RPMI7951 (cell line): ENCODE measurements around the gene SGPP1. TPM values are rescaled to one million over a fixed set of nuclear protein-coding genes. Genes with fewer than 3 reads are reported as not detected.
"Not testable (repeated sequence)": the region's sequence is repeated elsewhere in the genome, so short reads cannot be mapped to it uniquely, and the experiment has no call there.

ENCODE experiments used
- DNase-seq: peaks from one replicate; pipeline ENCODE4 v3.0.0-alpha.2; 2012; ENCODE audit warnings: low read depth
- total RNA-seq: library from RNA; depleted of rRNA; stranded (reverse); fragments of >200 nt; shearing (Covaris generic); gene quantifications from 2 replicates; pipeline ENCODE4 v1.2.3, GENCODE V29; 2014; rRNA removed

SGPP1 gene
- total RNA-seq: 22.5 and 29.6 TPM in 2 replicates

DNA sequence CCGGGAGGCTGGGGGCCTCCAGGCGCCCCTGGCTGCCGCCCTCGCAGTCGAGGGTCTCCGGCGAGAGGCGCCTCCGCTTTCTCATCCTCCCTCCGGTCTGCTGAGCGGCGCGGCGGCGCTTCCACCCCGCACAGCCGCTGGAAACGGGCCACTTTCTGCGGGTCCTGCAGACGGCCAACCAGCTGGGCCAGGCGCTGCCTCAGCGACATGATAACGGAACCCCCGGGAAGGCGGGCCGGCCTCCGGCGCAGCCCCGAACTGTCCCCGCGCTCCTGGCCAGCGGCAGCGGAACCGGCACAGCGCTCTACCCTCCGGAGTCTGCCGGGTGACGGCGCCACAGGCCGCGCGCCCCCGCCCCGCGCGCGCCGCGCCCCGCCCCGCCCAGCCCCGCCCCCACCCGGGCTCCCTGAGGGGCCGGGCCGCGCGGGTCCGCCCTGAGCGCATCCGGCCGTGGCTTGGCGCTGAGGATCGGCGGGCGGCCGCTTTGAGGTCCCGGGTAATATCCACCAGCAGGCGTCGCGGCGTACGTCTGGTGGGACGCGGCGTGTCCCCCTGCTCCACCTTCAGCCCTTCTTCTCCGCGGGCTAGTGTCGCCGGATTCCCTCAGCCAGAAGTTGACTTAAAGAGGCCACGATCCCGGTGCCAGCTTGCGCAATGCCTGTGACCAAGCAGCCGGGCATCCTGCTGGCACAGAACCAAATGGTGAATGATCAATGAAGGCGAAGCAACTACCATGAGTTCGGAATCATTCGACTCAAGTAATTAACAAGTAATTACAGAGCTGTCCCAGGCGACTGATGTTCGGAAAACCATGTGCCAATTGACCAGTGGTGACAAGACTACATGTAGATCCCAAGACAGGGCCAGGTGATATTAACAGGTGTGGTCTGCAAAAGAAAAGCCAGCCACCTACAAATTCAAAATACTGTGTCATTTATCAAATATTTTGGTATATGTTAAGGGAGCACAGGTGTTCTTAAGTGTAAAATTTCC, at the start of gene SGPP1:
SGPP1 (minus strand) TSS at position 330 of the 993 bp plus-strand sequence; CDS start at position 209, 121 bp downstream.
- DNase-seq: peak; percentile 75

DNA sequence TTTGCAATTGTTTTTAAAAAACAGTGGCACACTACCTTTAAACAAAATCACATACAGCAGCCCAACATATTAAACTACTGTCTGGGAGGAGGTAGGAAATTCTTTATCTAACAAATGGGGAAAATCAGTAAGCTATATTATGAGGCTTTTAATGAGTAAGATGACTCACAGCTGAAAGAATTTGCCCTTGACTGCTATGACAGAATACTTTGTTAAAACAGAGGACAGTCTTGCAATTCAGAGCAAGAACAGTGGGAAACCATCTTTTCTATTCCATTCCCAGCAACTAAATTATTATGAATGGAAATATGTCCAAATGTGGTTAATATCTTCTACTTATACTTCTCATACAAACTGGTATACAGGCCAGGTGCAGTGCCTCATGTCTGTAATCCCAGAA, 49.2 kb upstream of the SGPP1 start:
- DNase-seq: peak; percentile 51

GRCh38 chr14:63773504-63773903, 45.6 kb upstream of the SGPP1 start:
- no peak for DNase-seq

DNA sequence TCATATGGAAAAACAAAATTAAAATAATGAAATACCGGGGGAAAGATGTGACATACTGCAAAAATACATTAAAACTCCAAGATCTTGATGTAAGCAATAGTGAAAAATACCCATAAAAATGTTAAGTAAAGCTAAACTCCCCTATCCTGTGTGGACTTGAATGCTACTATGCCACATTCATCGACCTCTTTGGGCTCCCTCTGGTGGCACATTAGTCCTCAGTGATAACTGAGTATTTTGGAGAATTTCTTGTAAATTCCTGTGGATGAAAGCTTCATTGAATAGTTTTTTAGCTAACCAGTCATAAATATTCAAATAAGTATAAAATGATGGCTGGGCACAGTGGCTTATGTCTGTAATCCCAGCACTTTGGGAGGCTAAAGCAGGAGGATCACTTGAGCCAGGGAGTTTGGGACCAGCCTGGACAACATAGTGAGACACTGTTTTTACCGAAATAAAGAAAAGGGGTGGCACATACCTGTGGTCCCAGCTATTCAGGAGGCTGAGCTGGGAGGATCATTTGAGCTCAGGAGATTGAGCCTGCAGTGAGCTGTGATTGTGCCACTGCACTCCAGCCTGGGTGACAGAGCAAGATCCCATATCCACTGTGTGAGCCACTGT, 42.4 kb upstream of the SGPP1 start:
- DNase-seq: peak; percentile 49

- no peak for DNase-seq
These were observed 38.7 kb upstream of the SGPP1 start for GRCh38 chr14:63766611-63767010.

- no peak for DNase-seq
These were observed 36.8 kb upstream of the SGPP1 start for GRCh38 chr14:63764620-63765139.

DNA sequence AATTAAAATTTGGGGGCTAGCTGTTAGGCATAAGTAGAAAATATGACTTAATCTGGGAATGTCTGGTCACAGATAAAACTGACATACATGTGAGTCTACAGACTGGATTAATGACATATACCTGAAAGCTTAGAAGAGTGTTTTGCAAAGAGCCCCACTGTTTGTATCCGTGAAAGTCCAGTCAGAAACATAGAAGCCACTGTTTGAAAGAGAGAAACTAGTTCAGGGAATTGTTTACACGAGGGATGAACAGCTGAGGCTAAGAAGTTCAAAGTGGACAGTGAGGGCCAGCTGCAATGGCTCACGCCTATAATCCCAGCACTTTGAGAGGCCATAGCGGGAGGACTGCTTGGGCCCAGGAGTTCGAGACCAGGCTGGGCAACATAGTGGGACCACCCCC, 36.2 kb upstream of the SGPP1 start:
- no peak for DNase-seq

DNA sequence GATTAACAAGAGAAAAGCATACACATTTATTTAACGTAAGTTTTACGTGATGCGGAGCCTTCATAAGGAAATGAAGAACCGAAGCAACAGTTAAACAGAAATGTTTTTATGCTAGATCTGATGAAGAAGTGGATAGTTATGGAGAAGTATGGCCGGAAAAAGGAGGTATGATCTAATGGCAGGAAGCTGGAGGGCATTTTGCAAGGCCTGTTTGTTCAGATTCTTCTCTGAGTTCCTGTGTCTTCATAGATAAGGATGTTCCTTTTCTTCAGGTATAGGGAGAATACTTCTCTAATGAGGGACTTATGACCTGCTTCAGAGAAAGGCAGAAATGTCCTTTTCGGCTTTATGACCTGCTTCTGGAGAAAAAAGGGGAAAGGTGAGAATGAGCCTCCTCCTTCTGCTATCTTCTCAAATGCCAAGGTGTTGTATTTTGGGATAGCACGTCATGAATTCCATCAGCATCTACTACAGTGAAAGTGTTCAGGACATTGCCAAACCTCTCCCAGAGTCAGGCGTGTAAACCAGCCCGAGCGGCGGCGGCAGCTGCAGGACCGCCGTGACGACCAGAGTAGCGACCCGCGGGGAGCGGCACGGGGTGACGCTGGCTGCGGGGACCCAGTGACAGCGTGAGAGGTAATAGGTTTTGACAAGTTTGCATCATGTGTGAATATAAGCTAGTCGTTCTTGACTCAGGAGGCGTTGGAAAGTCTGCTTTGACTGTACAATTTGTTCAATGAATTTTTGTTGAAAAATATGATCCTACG, 33.7 kb upstream of the SGPP1 start:
- DNase-seq: no peak

- DNase-seq: no peak
These were observed 32.1 kb upstream of the SGPP1 start for GRCh38 chr14:63760014-63760413.

- DNase-seq: peak; percentile 55
These were observed 31.6 kb upstream of the SGPP1 start for GRCh38 chr14:63759456-63759855.

DNA sequence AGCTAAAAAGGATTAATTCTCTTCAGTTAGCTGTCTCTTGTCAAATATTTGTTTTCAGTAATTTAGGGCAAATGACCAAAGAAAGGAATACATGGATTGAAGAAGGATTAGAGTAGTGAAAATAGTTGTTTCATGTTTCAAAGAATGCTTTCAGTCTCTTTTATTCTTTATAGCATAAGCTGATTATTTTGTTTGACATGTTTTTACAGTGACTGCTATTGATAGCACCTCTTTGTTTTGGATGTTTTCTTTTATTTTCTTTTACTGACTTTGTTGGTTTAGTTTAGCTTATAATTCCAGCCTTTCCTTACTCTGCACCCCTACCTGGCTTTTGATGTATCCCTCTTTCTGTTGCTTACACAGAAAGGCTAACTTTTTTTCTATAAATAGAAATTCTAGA, 29.3 kb upstream of the SGPP1 start:
- no peak for DNase-seq

- DNase-seq: peak; percentile 72
These were observed 24.7 kb upstream of the SGPP1 start for GRCh38 chr14:63752449-63753169.

- DNase-seq: not testable (repeated sequence)
These were observed 23.2 kb upstream of the SGPP1 start for GRCh38 chr14:63751076-63751475.

DNA sequence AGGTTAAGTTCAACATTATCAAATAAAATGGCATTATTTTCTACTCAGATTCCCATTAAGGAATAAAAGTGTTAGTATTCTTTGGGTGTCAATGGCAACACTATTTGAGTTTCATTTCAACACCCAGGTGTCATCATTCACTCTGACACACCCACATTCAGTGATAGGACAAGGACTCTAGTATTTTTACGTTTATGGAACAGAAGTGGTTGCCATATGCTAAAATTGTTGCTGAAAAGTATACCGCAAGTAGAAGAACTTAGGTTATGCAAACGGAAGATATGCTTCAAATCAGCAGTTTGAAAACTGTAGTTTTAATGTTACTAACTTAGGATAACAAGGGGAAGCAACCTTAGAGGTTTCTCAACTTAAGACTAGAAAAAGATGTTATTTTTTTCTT, 20.0 kb upstream of the SGPP1 start:
- DNase-seq: no peak

DNA sequence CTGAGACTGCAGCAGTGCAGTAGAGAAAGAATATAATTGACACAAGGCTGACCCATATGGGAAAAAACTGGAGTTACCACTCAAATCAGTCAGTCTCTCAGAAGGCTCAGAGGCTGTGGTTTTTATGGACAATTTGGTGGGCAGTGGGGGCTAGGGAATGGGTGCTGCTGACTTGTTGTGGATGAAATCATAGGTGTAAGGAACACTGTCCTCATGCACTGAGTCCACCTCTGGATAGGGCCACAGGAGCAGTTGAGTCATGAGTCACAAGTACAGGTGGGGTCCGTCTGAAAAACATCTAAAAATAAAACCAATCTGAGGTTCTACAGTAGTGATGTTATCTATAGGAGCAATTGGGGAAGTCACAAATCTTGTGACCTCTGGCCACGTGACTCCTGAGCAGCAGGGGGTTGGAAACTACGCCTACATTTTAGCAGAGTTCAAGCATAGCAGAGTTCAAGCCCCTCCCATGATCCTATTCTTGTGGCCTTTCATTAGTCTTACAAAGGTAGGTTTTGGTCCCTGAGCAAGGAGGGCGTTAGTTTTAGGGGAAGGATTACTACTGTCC, 18.1 kb upstream of the SGPP1 start:
- DNase-seq: no peak

DNA sequence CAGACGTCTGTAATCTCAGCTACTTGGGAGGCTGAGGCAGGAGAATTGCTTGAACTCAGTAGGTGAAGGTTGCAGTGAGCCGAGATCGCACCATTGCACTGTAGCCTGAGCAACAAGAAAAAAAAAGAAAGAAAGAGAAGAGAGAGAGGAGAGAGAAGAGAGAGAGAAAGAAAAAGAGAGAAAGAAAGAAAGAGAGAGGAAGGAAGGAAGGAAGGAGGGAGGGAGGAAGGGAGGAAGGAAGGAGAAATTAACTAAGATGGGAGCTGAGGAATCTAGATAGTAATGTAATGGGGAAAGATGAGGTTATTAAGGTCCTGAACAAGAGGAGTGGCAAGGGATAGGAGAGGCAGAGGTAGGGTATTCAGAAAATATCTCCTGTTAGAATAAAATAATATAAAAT, 17.4 kb upstream of the SGPP1 start:
- no peak for DNase-seq

DNA sequence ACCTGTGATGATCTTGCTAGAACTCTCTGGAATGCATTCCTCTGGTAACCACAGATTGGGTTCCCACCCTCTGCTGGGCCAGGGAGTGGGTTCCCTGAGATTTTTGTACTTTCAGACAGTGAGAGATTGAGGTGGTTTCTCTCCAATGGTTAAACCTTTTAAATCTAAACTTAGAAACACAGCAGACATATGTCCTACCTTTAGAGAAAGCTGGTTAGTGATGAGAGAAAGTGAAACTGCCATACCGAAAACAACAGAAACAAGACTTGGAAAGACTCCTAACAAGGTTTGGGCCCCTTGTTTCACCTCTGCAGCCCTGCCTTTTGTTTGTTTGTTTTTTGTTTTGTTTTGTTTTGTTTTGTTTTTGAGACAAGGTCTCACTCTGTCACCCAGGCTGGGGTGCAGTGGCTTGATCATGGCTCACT, 9.7 kb upstream of the SGPP1 start:
- DNase-seq: no peak

GRCh38 chr14:63735720-63736119, 7.9 kb upstream of the SGPP1 start:
- no peak for DNase-seq

DNA sequence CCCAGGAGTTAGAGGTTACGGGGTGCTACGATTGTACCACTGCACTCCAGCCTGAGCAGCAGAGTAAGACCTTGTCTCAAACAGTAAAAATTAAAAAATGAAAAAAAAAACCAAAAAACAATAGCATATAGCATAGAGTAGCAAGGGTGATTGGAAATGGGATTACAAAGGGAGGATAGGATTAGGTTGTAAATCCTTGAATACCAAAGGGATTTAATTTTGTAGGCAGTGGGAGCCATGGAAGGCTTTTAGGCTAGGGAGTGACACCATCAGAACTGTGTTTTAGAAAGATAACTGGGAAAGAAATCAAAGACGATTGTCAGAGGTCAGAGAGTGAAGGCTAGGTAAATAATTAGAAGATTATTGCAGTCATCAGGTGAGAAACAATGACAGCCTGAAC, 2.8 kb upstream of the SGPP1 start:
- DNase-seq: no peak

- peak; percentile 42 for DNase-seq
These were observed 582 bp downstream of the SGPP1 start for GRCh38 chr14:63727231-63727735.

- DNase-seq: no peak
These were observed 1.4 kb downstream of the SGPP1 start for GRCh38 chr14:63726499-63726898.
